K562 (cell line): ENCODE measurements around the gene VWA7. TPM values are rescaled to one million over a fixed set of nuclear protein-coding genes. Genes with fewer than 3 reads are reported as not detected.

Source experiments
- ATF2 ChIP-seq: sonication (generic); formaldehyde crosslinking; IDR thresholded peaks from 2 replicates; pipeline ENCODE4 v1.8.1; 2022; ENCODE audit warnings: missing genetic modification reagents
- CTCF ChIP-seq, 3 experiments: IDR thresholded peaks in 2 of 3; conservative IDR thresholded peaks in 1 of 3; 2 replicates each; pipeline ENCODE4 v1.5.1; 2011 to 2012; ENCODE audit warnings: low read length in 3 of 3, mild to moderate bottlenecking in 3 of 3, control low read depth in 2 of 3, improper control_type of control experiment in 1 of 3, inconsistent platforms in 1 of 3, low read depth in 1 of 3, mixed read lengths in 1 of 3, moderate library complexity in 1 of 3; ENCODE audit not compliant: insufficient read depth in 2 of 3
- GABPB2 ChIP-seq: fragments of 250-450 bp; sonication (Bioruptor Pico); conservative IDR thresholded peaks from 2 replicates; pipeline ENCODE4 v1.5.1; 2021; ENCODE audit warnings: mild to moderate bottlenecking
- KLF16 ChIP-seq: IDR thresholded peaks from 2 replicates; pipeline ENCODE4 v1.6.1; 2016; ENCODE audit warnings: antibody characterized with exemption
- NFIX ChIP-seq: fragments of 250-450 bp; sonication (Bioruptor Pico); IDR thresholded peaks from 2 replicates; pipeline ENCODE4 v1.4.0; 2020; ENCODE audit warnings: low read depth, mild to moderate bottlenecking, moderate library complexity
- PYGO2 ChIP-seq: fragments of 450-650 bp; IDR thresholded peaks from 2 replicates; pipeline ENCODE4 v1.6.1; 2016; ENCODE audit warnings: mild to moderate bottlenecking, missing genetic modification characterization, moderate library complexity, missing compliant biosample characterization
- RBM15 ChIP-seq: fragments of 200-400 bp; formaldehyde crosslinking; IDR thresholded peaks from 2 replicates; pipeline ENCODE4 v1.6.1; 2018; ENCODE audit warnings: mild to moderate bottlenecking, low read length, moderate library complexity; ENCODE audit not compliant: insufficient read depth
- RBM17 ChIP-seq: fragments of 200-400 bp; formaldehyde crosslinking; IDR thresholded peaks from 2 replicates; pipeline ENCODE4 v1.6.1; 2017; ENCODE audit warnings: low read depth, mild to moderate bottlenecking, low read length, borderline replicate concordance
- RFX7 ChIP-seq: fragments of 250-450 bp; sonication (Bioruptor Pico); IDR thresholded peaks from 2 replicates; pipeline ENCODE4 v1.5.1; 2021; ENCODE audit warnings: mild to moderate bottlenecking
- SMAD3 ChIP-seq: fragments of 450-650 bp; formaldehyde crosslinking; conservative IDR thresholded peaks from 2 replicates; pipeline ENCODE4 v1.4.0; 2020; ENCODE audit warnings: mild to moderate bottlenecking
- TEAD4 ChIP-seq, 2 experiments: sonication (generic) in 1 of 2; formaldehyde crosslinking in 1 of 2; IDR thresholded peaks; 2 replicates each; pipeline versions ENCODE4 v1.6.1 to v1.8.0; 2012 to 2022; ENCODE audit warnings: borderline replicate concordance in 1 of 2, inconsistent platforms in 1 of 2, low read length in 1 of 2, mild to moderate bottlenecking in 1 of 2, missing genetic modification reagents in 1 of 2
- TOE1 ChIP-seq, 2 experiments: fragments of 450-650 bp in 1 of 2; sonication (generic) in 1 of 2; formaldehyde crosslinking in 1 of 2; IDR thresholded peaks; 2 replicates each; pipeline versions ENCODE4 v1.7.1 to v1.8.0; 2016 to 2022; ENCODE audit warnings: borderline replicate concordance in 2 of 2, mild to moderate bottlenecking in 2 of 2, antibody characterized with exemption in 1 of 2, inconsistent platforms in 1 of 2, low read depth in 1 of 2, missing genetic modification reagents in 1 of 2, moderate library complexity in 1 of 2
- ZBTB9 ChIP-seq: fragments of 450-650 bp; formaldehyde crosslinking; IDR thresholded peaks from 2 replicates; pipeline ENCODE4 v1.4.0; 2020; ENCODE audit warnings: mild to moderate bottlenecking, moderate library complexity
- ZNF407 ChIP-seq: fragments of 450-650 bp; IDR thresholded peaks from 2 replicates; pipeline ENCODE4 v1.6.1; 2016; ENCODE audit warnings: low read depth
- ZNF551 ChIP-seq: fragments of 250-450 bp; sonication (Bioruptor Pico); IDR thresholded peaks from 2 replicates; pipeline ENCODE4 v1.5.0; 2021; ENCODE audit warnings: mild to moderate bottlenecking, moderate library complexity
- polyA plus RNA-seq, 8 experiments: library from polyadenylated mRNA; depleted of rRNA in 4 of 8; stranded (reverse) in 5 of 8; unstranded in 3 of 8; fragments of >200 nt; fragmentation: Nextera tagmentation in 2 of 8; fragmentation: Illumina TruSeq in 1 of 8; extraction: Ambion mirVana in 2 of 8; extraction: Trizol in 1 of 8; gene quantifications; 2 replicates each; pipeline versions ENCODE4 v1.2.1 to v1.2.3, GENCODE V29; 2011 to 2014; ENCODE audit warnings: inconsistent platforms in 1 of 8, missing spikeins in 1 of 8
- total RNA-seq, 7 experiments: library from RNA; depleted of rRNA in 6 of 7; stranded (reverse); fragments of >200 nt in 6 of 7; fragmentation: Illumina TruSeq in 2 of 7; extraction: Trizol in 2 of 7; gene quantifications; 2 replicates each; pipeline versions ENCODE4 v1.2.1 to v1.2.3, GENCODE V29; 2011 to 2021; ENCODE audit warnings: low replicate concordance in 1 of 7

Gene VWA7
- total and polyA plus RNA-seq, 9 of the 15 experiments (the other 6 are each of a cell fraction or from before 2014, with no cell fraction given), result 0.18 to 2.9 (median 0.95) TPM

- TF ChIP-seq TOE1 (IDR thresholded peaks at IDR 0.05; ENCODE audit: borderline replicate concordance), result no peak
- TF ChIP-seq TOE1 (CRISPR knock-in tag; IDR thresholded peaks at IDR 0.05; ENCODE audit: borderline replicate concordance, low read depth), result no peak
- TF ChIP-seq SMAD3 (CRISPR knock-in tag), result 0 out of 2 replicates have a peak, but pooled peaks have one; percentile 57
- TF ChIP-seq TEAD4 (IDR thresholded peaks at IDR 0.05; ENCODE audit: low read length), result peak; percentile 62; the same call in 1 of the 2 replicates
- TF ChIP-seq TEAD4 (CRISPR knock-in tag; IDR thresholded peaks at IDR 0.05; ENCODE audit: borderline replicate concordance), result no peak
- TF ChIP-seq KLF16, result no peak
- TF ChIP-seq PYGO2 (tag), result no peak
- no peak for TF ChIP-seq ZNF407
- TF ChIP-seq NFIX (CRISPR knock-in tag), result no peak
- TF ChIP-seq CTCF (IDR thresholded peaks at IDR 0.05 in 2 of 3, conservative IDR thresholded peaks at IDR 0.05 in 1 of 3; ENCODE audit: insufficient read depth in 2 of 3, low read depth in 1 of 3, low read length in 3 of 3), result 0 out of 6 replicates have a peak, but pooled peaks of 1 of the 3 experiments have one; percentile 1
- TF ChIP-seq RBM15, result no peak
- TF ChIP-seq RFX7, result no peak
- no peak for TF ChIP-seq GABPB2 (CRISPR knock-in tag)
- 0 out of 2 replicates have a peak, but pooled peaks have one; percentile 18 for TF ChIP-seq ZBTB9 (CRISPR knock-in tag)
- TF ChIP-seq RBM17, result no peak
- no peak for TF ChIP-seq ATF2 (CRISPR knock-in tag)
- no peak for TF ChIP-seq ZNF551 (CRISPR knock-in tag)
These were observed 37.5 kb upstream of the VWA7 start (continued) for GRCh38 chr6:31814677-31815024.
